ENCODE results near the gene MBTPS1.

Gene MBTPS1

DNA sequence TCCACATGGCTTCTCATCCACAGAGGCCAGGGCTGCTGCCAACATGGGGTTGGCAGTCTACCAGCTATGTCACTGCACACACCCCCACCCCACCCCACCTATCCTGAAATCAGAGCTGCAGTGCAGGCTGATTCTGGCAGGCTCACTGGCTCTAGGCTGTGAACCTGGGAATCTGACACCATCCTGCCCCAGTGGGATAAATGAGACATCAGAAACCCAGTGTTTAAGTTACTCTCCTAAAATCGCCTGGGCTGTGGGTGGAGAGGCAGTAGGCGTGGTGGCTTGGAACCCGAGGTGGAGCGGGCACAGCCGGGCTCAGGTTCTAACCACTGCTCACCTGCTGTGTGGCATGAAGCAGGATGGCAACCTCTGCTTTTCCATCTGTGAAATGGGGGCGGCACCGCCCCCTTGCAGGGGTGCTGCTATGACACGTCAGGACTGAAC is 79.7 kb downstream of the MBTPS1 start:
- no peak for DNase-seq

DNA sequence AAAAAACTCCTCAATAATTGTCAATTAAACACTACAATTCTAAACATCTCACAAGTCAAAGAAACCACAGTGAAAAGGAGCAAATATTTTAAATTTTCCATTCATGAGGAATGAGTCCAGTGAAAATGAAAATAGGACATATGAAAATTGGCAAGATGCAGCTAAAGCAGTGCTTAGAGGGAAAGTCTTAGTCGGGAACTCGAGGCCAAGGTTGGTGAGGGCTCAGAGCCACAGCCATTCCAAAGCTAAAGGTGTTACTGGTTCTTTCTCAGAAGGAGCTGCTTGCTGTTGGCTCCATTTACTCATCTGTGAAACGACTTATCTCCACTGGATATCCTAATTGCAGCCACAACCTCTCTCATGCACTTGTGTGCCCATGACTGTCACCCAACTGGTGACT is 80.6 kb downstream of the MBTPS1 start:
- no peak for DNase-seq

DNA sequence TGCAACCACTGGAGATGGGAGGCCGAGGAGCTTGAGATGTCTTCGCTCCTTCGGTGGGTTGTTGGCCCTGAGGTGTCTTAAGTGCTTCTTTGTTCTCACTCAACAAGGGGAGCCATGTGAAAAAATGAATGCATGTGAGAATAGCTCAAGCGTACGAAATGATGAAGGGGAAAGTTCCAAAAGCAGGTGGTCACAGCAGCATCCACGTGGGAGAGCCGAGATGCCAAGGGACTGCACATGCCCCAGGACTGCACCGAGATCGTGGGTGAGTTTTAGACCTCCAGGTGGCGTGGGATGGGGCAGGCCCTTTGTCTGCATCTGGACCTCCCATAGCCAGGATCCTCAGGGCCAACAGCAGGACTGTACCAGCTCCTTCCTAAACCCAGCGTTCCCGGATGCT is 82.2 kb downstream of the MBTPS1 start:
- no peak for DNase-seq

DNA sequence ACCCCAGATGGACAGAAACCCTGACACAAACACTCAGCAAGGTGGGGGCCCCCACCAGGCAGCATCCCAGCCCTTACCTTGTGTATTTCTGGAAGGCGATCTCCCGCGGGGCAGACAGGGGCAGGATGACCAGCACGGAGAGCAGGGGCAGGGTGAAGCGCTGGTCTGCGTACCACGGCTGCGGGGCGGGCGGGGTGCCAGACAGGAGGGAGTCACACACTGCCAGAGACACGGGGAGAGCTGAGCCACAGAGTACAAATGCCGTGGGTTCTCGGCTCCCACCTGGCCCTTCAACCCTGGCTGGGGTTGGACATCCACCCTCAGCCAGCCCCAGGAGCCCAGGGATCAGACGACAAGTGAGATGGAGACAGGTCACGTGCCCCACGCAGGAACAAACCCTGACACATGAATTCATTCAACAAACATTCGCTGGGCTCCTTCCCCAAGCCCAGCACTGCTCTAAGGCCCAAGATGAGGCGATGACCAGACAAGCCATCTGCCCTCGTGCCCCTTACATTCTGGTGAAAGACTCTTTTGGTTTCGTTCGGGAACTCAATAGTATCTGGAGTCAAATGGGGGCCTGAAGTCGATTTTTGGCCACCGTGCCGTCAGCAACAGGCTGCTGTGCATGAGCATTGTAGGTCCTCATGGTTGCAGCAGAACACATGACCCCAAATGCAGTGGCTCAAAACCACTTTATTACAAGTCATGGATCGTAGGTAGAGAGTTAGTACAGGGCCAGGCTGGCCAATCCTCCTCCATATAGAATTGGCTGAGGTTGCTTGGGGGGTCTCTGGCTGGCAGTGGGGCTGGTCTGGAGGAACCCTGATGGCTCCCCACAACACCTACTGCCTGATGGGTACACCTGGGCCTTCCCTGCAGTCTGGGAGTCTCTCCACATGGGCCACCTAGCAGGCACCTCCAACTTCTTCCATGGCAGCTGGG is 83.2 kb downstream of the MBTPS1 start:
- no peak for DNase-seq

DNA sequence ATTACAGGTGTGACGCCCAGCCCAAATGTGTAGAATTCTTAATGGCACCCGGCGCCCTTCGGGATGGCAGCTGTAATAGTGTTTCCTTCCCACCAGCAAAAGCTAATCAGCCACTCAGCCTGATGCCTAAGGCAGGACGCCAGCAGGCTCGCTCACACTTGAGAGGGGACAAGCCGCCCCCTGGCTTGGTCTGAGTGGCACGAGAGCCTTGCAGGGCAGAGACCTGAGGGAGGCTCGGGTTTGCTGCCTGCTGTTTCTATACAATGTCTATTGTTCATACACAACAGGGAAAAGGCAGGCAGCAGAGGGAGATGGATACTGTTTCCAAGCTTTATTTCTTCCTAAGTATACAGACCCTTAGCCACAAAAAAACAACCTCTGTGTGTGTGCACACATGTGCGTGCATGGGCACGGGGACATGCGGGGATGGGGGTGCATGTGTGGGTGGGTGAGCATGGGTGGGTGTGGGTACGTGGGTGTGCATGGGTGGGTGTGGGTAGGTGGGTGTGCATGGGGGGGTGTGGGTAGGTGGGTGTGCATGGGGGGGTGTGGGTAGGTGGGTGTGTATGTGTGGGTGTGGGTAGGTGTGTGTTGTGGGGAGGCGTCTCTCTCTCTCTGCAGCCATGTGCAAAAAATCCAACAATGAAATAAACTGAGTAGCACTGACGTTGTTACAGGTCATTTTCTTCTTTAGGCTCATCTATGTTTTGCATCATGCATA is 84.1 kb downstream of the MBTPS1 start:
- no peak for DNase-seq

DNA sequence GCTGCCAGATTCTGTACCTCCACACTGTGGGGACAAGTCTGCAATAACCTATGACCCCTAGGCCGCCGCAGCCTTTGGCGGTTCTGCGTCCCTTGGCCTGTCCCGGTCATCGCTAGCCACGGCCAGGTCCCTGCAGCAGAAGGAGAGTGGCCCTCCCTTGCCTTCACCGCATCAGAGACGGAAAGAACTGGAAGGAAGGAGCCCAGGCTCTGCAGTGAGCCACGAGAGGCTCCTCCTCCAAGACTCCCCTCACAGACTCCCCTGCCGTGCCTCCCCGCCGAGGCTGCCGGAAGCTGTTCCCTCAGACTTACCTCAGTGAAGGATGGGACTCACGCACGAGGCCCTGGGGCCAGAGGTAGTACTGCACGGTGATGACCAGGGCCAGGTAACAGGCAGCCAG is 85.2 kb downstream of the MBTPS1 start:
- DNase-seq: no peak

DNA sequence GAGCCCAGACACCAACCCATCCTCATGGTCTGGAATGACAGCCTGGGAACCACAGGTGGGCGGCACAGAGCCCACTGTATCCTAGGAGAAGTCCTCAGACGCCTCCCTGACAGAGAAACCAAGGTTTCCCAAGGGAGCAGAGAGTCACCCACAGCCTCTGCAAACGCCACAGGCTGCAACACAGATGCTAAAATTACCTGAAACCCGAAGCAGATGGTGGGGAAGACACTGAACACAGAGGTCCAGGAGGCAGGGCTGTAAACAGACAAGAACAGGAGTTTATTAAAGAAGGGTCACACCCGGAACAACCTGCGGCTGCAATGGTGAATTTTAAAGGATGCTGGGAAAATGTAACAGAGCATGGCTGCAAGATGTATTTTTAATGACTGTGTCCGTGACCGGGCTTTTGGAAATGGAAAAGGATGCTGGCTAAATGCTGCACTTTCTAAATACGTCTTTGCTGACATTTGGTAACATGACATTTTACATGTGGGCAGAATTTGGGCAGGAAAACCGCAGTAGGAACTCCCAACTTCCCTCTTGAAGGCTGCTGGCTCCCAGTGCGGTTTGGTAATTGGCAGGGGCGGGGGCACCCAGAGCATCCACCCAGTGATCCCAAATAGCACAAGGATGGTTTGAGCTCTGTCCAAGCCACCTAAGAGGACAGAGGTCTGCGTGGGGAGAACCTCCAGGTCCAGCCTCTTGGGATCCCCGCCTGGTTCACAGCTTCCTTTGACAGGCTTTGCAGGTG is 87.3 kb downstream of the MBTPS1 start:
- DNase-seq: peak in 1 of 51 donors; percentile 12

DNA sequence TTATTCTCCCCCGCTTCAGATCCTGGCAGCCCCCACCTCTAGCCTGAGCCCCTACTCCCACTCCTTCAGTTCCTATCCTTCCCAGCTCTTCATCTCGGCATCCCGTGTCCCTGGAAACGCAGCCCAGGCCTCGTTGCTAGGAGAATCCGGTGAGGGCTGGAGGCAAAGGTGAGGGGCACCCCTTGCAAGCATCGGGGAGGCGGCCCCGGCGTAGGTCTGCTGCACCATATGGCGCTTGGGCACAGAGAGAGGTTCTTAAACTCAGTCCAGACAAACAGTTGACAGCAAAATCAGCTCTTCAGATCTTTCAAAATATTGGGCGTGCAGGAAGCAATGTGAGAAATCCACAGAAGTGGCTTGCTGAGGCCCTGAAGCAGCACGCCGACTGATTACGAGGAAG is 89.1 kb downstream of the MBTPS1 start:
- peak in 4 of 51 donors; percentile 10 to 43 (median 18) for DNase-seq

DNA sequence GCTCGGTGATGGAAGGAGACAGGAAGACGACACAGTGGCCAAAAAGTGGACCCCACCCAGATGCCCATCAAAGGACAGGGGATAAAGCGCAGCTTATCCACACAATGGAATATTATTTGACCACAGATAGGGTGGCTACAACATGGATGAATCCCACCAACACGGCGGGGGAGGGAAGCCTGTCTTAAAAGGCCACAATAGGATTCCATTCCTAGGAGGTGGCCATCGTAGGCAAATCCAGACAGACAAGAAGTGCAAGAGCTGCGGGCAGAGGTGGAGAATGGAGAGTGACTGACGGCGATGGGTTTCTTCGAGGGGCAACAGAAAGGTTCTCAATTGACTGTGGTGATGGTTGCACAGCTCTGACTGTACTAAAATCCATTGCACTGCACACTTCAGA is 90.1 kb downstream of the MBTPS1 start:
- DNase-seq: no peak

DNA sequence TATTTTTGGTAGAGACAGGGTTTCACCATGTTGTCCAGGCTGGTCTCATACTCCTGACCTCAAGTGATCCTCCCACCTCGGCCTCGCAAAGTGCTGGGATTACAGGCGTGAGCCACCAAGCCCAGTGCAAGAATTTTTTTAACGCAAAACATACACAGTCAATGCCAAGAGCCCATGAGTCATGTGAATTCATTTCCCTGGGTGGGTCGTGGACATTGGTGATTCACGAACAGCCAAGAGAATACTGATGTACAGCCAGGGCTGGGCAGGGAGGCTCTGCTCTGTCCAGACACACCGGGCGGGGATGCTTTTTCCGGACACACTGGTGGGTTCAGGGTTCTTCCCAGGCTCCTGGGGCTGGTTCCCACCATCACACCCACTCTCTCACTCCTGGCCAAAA is 91.9 kb downstream of the MBTPS1 start:
- peak in 1 of 51 donors; percentile 8 for DNase-seq

DNA sequence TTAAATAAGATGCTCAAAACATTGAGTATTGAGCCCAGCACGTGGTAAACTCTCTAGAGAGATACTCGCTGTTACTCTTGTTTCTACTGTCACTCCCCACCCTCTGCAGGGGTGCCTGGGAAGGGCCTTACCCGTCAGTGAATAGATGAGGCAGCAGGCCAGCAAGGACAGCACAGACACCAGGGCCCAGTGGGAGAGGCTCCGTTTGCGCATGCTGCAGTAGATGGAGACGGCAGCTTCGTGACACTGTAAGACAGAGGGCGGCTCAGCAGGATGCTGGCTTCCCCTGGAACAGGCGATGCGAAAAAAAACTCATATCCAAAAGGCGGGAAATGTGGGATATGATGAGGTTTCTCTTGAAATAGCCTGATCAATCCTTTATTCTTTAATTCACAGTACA is 94.1 kb downstream of the MBTPS1 start:
- DNase-seq: no peak

DNA sequence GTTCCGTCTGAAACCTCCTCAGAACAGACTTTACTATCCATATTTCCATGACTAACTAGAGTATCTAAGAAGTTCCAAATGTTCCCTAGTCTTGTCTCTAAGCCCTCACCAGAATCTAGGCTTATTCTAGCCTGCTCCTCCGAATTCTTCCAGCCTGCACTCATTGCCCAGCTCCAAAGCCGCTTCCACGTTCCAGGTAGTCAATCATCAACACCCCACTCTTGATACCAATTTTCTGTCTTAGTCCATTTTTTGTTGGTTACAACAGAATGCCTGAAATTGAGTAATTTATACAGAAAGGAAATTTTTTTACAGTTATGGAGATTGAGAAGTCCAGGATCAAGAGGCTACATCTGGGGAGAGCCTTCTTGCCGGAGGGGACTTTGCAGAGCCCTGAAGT is 95.3 kb downstream of the MBTPS1 start:
- no peak for DNase-seq

DNA sequence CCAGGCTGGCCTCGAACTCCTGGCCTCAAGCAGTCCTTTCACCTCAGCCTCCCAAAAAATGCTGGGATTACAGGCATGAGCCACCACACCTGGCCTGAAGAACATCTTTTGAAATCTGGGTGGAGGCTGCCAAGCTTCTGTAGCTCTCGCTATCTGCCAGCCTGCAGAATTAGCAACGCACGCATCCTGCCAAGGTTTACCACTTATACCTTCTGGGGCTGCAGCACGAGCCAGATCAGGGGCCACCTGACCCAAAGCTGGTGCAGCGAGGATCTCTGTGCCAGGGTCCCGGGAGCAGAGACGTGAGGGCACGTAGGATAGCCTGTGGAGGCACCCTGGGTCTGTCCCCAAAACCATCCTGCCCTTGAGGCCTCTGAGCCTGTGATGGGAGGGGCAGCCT is 96.4 kb downstream of the MBTPS1 start:
- no peak for DNase-seq

DNA sequence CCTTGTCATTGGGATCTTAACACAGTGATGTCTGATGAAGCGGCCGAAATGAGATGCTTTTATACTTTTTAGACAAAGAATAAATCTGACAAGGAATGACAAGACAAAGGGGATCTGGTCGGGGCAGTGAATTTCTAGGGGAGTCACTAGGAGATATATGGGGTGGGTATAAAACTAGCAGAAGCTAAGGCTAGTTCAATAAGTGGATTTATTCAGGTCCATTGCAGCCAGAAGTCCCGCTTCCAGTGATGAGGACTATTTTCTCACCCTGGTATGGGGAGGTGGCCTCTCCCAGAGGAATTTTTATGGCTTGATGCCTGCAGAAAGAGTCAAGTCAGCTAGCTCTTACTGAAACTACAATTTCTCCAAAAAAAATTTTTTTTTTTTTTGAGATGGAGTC is 98.0 kb downstream of the MBTPS1 start:
- DNase-seq: no peak

DNA sequence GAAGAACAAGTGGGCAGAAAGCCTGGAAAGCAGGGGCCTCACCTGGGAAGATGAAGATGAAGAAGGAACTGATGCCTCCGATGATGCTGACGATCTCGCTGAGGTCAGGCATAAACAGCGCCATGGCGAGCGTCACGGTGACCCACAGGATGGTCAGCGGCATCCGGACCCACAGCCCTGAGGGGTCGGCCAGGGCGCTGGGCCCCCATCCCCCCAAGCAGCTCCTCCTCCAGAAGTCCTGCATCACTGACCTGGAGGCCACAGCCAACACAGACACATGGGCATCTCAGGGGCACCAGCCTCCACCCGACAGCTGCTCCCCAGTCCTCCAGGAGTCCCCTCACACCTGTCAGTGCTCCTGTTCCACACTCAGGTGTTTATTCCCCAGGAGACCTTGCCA is 100.3 kb downstream of the MBTPS1 start:
- no peak for DNase-seq

DNA sequence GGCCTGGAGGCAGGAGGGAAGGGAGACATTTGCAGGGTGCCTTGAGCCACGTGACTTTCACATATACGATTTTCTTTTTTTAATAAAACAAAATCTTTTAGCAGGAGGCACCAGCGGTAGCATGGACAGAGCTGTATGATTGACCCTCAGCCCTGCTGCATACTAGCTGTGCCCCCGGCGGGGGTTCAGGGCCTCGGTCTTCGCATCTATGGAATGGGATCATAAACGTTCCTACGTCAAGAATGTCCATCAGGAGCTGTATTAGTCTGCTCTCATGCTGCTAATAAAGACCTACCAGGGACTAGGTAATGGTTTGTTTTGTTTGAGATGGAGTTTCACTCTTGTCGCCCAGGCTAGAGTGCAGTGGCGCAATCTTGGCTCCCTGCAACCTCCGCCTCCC is 101.3 kb downstream of the MBTPS1 start:
- no peak for DNase-seq

DNA sequence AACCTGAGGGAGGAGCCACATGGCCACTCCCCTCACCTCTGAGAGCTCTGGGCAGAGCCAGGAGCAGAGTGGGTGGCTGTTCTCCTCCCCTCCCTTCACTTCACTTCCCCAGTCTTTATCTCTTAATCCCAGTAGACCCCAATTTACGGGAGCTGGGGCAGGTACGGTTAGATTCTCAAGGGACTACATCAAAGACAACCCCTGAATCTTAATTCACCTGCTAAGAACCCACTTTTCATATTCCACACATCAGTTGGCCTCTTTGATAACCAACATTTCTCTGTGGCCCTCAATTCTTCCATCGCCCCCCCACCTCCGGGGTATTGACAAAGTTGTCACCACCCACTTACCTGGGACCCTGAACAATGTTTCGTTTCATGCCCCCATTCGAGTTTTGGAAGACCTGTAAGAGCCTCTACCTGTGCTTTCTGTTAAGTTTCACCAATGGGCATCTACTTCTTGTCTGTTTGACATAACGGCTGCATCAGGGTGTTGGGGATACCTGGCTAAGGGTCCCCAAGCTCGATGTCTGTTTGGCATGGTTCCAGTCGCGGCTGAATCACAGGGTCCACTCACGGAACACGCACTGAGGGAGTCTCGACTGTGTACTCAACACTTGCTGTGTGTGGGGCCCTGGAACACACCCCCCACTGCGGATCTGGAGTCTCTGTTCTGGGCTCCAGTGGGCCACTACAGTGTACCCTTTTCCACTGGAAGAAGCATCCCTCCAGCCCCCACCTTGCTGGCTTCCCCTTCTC is 102.0 kb downstream of the MBTPS1 start:
- DNase-seq: no peak

DNA sequence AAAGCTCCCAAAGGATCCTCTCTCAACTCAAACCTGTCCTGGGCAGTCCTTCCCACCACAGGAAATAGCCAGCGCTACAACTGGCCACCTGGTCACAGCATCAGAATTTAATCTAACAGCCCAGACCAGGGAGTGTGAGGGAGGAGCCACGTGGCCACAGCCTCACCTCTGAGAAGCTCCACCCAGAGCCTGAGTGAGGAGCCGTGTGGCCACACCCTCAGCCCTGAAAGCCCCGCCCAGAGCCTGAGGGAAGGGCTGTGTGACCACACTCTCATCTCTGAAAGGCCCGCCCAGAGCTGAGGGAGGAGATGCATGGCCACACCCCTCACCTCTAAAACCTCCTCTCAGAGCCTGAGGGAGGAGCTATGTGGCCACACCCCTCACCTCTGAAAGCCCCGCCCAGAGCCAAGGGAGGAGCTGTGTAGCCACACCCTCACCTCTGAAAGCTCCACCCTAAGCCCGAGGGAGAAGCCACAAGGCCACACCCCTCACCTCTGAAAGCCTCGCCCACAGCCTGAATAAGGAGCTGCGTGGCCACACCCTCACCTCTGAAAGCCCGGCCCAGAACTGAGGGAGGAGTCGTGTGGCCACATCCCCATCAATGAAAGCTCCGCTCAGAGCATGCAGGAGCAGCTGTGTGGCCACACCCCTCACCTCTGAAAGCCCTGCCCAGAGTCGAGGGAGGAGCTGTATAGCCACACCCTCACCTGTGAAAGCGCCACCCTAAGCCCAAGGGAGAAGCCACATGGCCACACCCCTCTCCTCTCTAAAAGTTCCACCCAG is 102.8 kb downstream of the MBTPS1 start:
- DNase-seq: peak in 4 of 51 donors; percentile 16 to 54 (median 29)

DNA sequence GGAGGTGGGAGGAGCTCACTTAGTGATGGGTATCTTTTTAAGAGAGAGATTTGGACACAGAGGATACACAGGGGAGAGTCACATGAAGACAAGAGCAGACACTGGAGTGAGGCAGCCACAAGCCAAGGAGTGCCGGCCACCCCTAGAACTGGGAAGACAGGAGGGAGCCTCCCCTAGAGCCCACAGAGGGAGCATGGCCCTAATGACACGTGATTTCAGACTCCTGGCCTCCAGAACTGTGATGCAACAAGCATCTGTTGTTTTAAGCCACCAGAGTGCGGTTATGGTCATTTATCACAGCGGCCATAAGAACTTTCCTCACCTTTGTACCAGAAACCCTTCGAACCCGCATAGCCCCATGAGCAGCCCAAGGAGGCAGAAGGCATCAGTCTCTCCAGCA is 107.5 kb downstream of the MBTPS1 start:
- DNase-seq: no peak

DNA sequence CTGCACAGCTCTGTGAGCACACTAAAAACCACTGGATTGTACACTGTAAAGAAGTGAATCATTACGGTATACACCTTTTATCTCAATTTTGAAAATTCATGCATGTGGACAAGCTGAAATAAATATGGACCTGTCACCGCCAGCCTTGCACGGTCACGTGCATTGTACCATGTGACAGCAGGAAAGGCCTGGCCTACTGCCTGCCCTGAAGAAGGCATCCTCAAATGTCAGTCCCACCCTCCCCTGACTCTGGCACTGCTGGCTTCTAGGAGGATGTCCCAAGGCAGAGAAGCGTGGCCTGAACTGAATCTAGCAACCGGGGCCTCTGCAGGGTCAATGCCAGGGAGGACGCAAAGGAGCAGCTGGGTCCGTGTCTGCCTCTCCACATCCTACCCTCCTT is 108.8 kb downstream of the MBTPS1 start:
- DNase-seq: no peak

Measured in hypothalamus (tissue), 51 donors.